GM23248 (cell line): ENCODE data around the gene TNFRSF21.

Source experiments
- EZH2 ChIP-seq: fragments of 200-600 bp; sonication (generic); IDR thresholded peaks from 2 replicates; pipeline ENCODE4 v1.6.1; 2018; ENCODE audit warnings: antibody characterized with exemption, mild to moderate bottlenecking; ENCODE audit not compliant: insufficient read depth, poor library complexity, severe bottlenecking
- EZH2phosphoT487 ChIP-seq: fragments of 200-600 bp; sonication (generic); IDR thresholded peaks from 2 replicates; pipeline ENCODE4 v1.6.1; 2018; ENCODE audit warnings: antibody characterized with exemption, moderate library complexity, mild to moderate bottlenecking, low read depth; ENCODE audit not compliant: insufficient read depth

DNA sequence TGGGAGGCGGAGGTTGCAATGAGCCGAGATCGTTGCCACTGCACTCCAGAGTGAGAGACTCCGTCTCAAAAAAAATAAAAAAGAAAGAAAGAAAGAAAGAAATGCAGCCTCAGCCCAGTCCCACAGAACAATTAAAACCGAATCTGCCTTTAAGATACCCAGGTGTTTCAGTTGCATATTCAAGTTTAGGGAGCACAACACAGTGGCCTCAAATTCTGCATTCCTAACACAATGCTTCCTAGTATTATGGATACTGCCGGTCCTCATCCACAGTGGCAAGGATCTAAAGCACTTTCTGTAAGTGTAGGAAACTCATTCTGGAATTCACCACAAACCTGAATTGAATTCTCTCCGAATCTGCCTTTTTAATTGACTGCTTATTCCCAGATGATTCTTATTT is 80.5 kb downstream of the TNFRSF21 start:
- TF ChIP-seq EZH2phosphoT487 = no peak
- TF ChIP-seq EZH2 = no peak
